GM23338 (cell line): Measurements from ENCODE around the gene FAF2. TPM values are rescaled to one million over a fixed set of nuclear protein-coding genes. Genes with fewer than 3 reads are reported as not detected.

ENCODE experiments used
- ATAC-seq: fragments of 200-7000 bp; cut with Tn5 transposase; 3 replicates; pipeline ENCODE4 v1.9.1; 2020
- DNase-seq: peaks from one replicate; pipeline ENCODE4 v3.0.0-alpha.2; 2015; ENCODE audit warnings: low spot score
- H2AFZ ChIP-seq: fragments of 200-600 bp; sonication (generic); 2 replicates; pipeline ENCODE4 v1.8.0; 2016; ENCODE audit warnings: antibody characterized with exemption, mild to moderate bottlenecking, moderate library complexity
- H3F3A ChIP-seq: fragments of 200-600 bp; sonication (generic); replicated peaks from 2 replicates; pipeline ENCODE4 v1.8.0; 2017; ENCODE audit warnings: antibody characterized with exemption, mixed run types, low read depth
- H3K27ac ChIP-seq: fragments of 200-600 bp; sonication (generic); 2 replicates; pipeline ENCODE4 v1.6.1; 2016; ENCODE audit warnings: low read depth
- H3K27me3 ChIP-seq: fragments of 200-600 bp; sonication (generic); 2 replicates; pipeline ENCODE4 v1.8.0; 2016; ENCODE audit warnings: mild to moderate bottlenecking, mixed run types, moderate library complexity; ENCODE audit not compliant: insufficient read depth
- H3K36me3 ChIP-seq: fragments of 200-600 bp; sonication (generic); 2 replicates; pipeline ENCODE4 v1.8.0; 2016; ENCODE audit warnings: mild to moderate bottlenecking; ENCODE audit not compliant: insufficient read depth
- H3K4me1 ChIP-seq: fragments of 200-600 bp; sonication (generic); 2 replicates; pipeline ENCODE4 v1.8.0; 2016; ENCODE audit warnings: mild to moderate bottlenecking, moderate library complexity; ENCODE audit not compliant: insufficient read depth
- H3K4me2 ChIP-seq: fragments of 200-600 bp; sonication (generic); 2 replicates; pipeline ENCODE4 v1.7.1; 2017; ENCODE audit warnings: mixed run types
- H3K4me3 ChIP-seq: fragments of 200-600 bp; sonication (generic); 2 replicates; pipeline ENCODE4 v1.6.1; 2016; ENCODE audit warnings: mixed run types
- H3K79me2 ChIP-seq: fragments of 200-600 bp; sonication (generic); replicated peaks from 2 replicates; pipeline ENCODE4 v1.8.0; 2017; ENCODE audit warnings: mild to moderate bottlenecking; ENCODE audit not compliant: insufficient read depth
- H3K9me2 ChIP-seq: fragments of 200-600 bp; sonication (generic); 2 replicates; pipeline ENCODE4 v1.8.0; 2017; ENCODE audit not compliant: insufficient read depth
- H4K20me1 ChIP-seq: fragments of 200-600 bp; sonication (generic); replicated peaks from 2 replicates; pipeline ENCODE4 v1.8.0; 2017; ENCODE audit warnings: mild to moderate bottlenecking; ENCODE audit not compliant: insufficient read depth
- H3K27ac Mint-ChIP-seq: 2 replicates; pipeline ENCODE4 v1.8.0; 2020; ENCODE audit warnings: inconsistent platforms, mild to moderate bottlenecking, moderate library complexity, mixed read lengths
- H3K27me3 Mint-ChIP-seq: 3 replicates; pipeline ENCODE4 v1.8.0; 2022; ENCODE audit warnings: low read depth, mild to moderate bottlenecking, moderate library complexity, mixed read lengths, inconsistent platforms; ENCODE audit not compliant: insufficient read depth, poor library complexity
- H3K36me3 Mint-ChIP-seq: 3 replicates; pipeline ENCODE4 v1.8.0; 2021; ENCODE audit warnings: low read depth, mild to moderate bottlenecking, inconsistent platforms, moderate library complexity, mixed read lengths
- H3K4me1 Mint-ChIP-seq: 3 replicates; pipeline ENCODE4 v1.8.0; 2020; ENCODE audit warnings: mild to moderate bottlenecking, inconsistent platforms, mixed read lengths
- H3K4me3 Mint-ChIP-seq: 3 replicates; pipeline ENCODE4 v1.8.0; 2021; ENCODE audit warnings: moderate library complexity, mild to moderate bottlenecking, inconsistent platforms, mixed read lengths
- H3K9me3 Mint-ChIP-seq: 3 replicates; pipeline ENCODE4 v1.8.0; 2020; ENCODE audit warnings: moderate library complexity, mild to moderate bottlenecking, inconsistent platforms, mixed read lengths
- NANOG ChIP-seq: IDR thresholded peaks from 2 replicates; pipeline ENCODE4 v1.6.1; 2016; ENCODE audit warnings: antibody characterized with exemption, borderline replicate concordance
- POLR2AphosphoS5 ChIP-seq: IDR thresholded peaks from 2 replicates; pipeline ENCODE4 v1.6.1; 2016; ENCODE audit warnings: antibody characterized with exemption, low read depth
- ZNF331 ChIP-seq: fragments of 250-450 bp; sonication (Bioruptor Pico); IDR thresholded peaks from 2 replicates; pipeline ENCODE4 v1.5.0; 2020; ENCODE audit warnings: low read depth, mild to moderate bottlenecking, moderate library complexity
- polyA plus RNA-seq: library from polyadenylated mRNA; unstranded; fragments of >200 nt; fragmentation: Nextera tagmentation; extraction: Ambion mirVana; gene quantifications from 2 replicates; pipeline ENCODE4 v1.2.1, GENCODE V29; 2016
- total RNA-seq: library from RNA; depleted of rRNA; stranded (reverse); fragments of >200 nt; shearing (Covaris generic); gene quantifications from 2 replicates; pipeline ENCODE4 v1.2.3, GENCODE V29; 2014
- TF ChIP-seq, protein P1 (sequence below): IDR thresholded peaks from 2 replicates; pipeline ENCODE4 v1.6.1; 2016; ENCODE audit warnings: antibody characterized with exemption
- TF ChIP-seq, protein P2 (sequence below), 2 experiments: fragments of 200-600 bp in 1 of 2; sonication (generic) in 1 of 2; conservative IDR thresholded peaks; 2 replicates each; pipeline versions ENCODE4 v1.5.1 to v1.6.1; 2016 to 2017; ENCODE audit warnings: antibody characterized with exemption in 2 of 2, low read depth in 2 of 2, mild to moderate bottlenecking in 2 of 2, moderate library complexity in 1 of 2

FAF2 gene
- total and polyA plus RNA-seq, 2 experiments from 2014 or later, result 32.8 to 37.6 TPM

DNA sequence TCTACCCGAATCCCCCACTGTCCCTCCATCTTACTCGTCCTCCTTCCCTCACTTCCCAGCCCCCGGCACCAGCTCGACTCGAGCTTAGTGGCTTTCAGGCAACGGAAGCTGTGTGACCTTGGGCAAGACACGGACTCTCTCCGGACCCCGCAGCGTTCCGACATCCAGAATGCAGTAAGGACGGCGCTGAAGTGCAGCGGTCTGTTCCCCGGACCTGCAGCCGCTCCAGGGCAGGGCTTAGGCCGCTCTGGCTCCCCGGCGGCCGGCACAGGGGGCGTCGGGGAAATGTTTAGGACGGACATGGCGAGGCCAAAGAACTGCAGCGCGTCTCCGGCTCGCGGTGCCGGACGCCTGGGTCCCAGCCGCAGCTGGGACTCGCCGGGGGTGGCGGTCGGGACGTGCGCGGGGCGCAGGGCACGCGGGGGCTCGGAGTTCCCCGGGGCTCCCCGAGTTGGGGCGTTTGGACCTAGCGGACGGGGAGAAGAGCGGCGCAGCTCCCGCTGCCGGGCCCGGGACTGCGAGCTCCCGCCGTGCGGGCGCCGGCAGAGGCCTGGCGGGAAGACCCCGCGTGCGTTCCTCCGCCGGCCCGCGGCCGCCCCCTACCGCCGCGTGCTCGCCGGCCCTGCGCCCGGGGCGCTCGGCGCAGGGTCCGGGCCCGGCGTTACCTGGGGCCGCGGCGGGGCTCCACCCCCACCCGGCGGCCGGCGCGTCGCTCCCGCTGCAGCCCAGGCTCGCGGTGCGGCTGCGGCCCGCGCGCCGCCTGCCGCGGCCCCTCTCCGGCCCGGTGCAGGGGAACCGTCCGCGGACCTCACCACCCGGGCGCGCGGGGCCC is 94.6 kb downstream of the FAF2 start:
- Histone ChIP-seq H3K4me2 (peak overlapping the region; percentile 96), H3F3A (peaks cover 17% of the 10 kb centered on the region), H4K20me1 (no peaks in the 10 kb centered on the region), H3K79me2 (peaks cover 5% of the 10 kb centered on the region; the same call in 1 of the 2 replicates), H3K27me3 (no peaks in the 10 kb centered on the region), H3K4me1 (peaks cover 28% of the 10 kb centered on the region), H3K9me2 (no peaks in the 10 kb centered on the region), H3K36me3 (no peaks in the 10 kb centered on the region), H3K4me3 (peak overlapping the region; percentile 94), H2AFZ (peak overlapping the region; percentile 84; the same call in 1 of the 2 replicates), H3K27ac (peak overlapping the region; percentile 79; the same call in 1 of the 2 replicates)
- Mint-ChIP-seq H3K27ac (peak overlapping the region; percentile 89), H3K27me3 (peaks cover 21% of the 10 kb centered on the region), H3K4me1 (peaks cover 49% of the 10 kb centered on the region), H3K9me3 (no peaks in the 10 kb centered on the region), H3K36me3 (no peaks in the 10 kb centered on the region), H3K4me3 (peak overlapping the region; percentile 88)
- peak; percentile 20 for ATAC-seq
- peak; percentile 75 for DNase-seq
- TF ChIP-seq, protein P1, sequence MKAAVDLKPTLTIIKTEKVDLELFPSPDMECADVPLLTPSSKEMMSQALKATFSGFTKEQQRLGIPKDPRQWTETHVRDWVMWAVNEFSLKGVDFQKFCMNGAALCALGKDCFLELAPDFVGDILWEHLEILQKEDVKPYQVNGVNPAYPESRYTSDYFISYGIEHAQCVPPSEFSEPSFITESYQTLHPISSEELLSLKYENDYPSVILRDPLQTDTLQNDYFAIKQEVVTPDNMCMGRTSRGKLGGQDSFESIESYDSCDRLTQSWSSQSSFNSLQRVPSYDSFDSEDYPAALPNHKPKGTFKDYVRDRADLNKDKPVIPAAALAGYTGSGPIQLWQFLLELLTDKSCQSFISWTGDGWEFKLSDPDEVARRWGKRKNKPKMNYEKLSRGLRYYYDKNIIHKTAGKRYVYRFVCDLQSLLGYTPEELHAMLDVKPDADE, result no peak
- TF ChIP-seq, protein P2, sequence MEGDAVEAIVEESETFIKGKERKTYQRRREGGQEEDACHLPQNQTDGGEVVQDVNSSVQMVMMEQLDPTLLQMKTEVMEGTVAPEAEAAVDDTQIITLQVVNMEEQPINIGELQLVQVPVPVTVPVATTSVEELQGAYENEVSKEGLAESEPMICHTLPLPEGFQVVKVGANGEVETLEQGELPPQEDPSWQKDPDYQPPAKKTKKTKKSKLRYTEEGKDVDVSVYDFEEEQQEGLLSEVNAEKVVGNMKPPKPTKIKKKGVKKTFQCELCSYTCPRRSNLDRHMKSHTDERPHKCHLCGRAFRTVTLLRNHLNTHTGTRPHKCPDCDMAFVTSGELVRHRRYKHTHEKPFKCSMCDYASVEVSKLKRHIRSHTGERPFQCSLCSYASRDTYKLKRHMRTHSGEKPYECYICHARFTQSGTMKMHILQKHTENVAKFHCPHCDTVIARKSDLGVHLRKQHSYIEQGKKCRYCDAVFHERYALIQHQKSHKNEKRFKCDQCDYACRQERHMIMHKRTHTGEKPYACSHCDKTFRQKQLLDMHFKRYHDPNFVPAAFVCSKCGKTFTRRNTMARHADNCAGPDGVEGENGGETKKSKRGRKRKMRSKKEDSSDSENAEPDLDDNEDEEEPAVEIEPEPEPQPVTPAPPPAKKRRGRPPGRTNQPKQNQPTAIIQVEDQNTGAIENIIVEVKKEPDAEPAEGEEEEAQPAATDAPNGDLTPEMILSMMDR (conservative IDR thresholded peaks at IDR 0.05; ENCODE audit: low read depth in 2 of 2), result peak in 1 of 2 experiments; percentile 44; a peak in 2 of 4 replicates
- TF ChIP-seq ZNF331 (CRISPR knock-in tag), result no peak
- 0 out of 2 replicates have a peak, but pooled peaks have one; percentile 7 for TF ChIP-seq POLR2AphosphoS5

DNA sequence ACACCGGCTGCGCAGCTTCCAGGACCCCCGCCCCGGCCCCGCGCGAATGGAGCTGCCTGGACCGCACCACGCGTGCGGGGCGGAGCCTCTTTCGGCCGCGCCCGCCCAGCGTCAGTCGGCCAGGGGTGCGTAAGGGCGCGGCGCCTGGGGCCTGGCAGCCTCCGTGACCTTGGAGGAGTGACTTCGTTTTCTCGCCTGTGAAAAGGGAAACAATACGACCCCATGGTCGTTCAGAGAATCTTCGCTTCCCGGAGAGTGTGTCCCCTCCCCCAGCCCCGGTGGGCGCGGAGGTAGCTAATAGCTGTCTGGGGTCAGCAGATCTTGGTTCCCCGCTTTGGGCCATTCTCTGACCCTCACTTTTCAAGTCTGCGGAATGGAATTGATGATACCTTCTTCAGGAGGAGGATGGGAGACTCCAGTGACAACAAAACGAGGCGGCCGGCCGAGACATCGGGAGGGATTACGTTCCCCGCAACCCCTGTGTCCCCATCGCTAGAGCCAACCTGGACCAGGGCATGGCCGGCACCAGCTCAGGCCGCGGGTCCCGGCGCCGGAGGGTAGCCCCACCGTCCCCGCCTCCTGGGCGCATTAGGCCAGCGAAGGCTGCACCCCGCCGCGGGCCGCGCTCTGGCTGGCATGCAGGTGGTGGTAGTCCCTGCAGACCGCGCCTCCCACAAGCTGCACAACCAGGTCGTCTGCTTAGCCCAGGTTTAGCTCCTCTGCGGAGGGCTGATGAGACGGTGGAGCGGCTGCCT is 95.4 kb downstream of the FAF2 start:
- Mint-ChIP-seq H3K4me3 (peak overlapping the region; percentile 90), H3K27me3 (peaks cover 18% of the 10 kb centered on the region), H3K9me3 (no peaks in the 10 kb centered on the region), H3K4me1 (peaks cover 46% of the 10 kb centered on the region), H3K36me3 (no peaks in the 10 kb centered on the region), H3K27ac (peak overlapping the region; percentile 91)
- Histone ChIP-seq H3K4me1 (peaks cover 28% of the 10 kb centered on the region), H3K79me2 (peaks cover 5% of the 10 kb centered on the region; the same call in 1 of the 2 replicates), H3K27ac (peak overlapping the region; percentile 66; the same call in 1 of the 2 replicates), H3K36me3 (no peaks in the 10 kb centered on the region), H3K27me3 (no peaks in the 10 kb centered on the region), H2AFZ (peak overlapping the region; percentile 92), H3K4me2 (peak overlapping the region; percentile 96), H3K9me2 (no peaks in the 10 kb centered on the region), H3K4me3 (peak overlapping the region; percentile 94), H3F3A (peaks cover 17% of the 10 kb centered on the region), H4K20me1 (no peaks in the 10 kb centered on the region)
- ATAC-seq (peak; percentile 61), DNase-seq (peak; percentile 80)
- TF ChIP-seq, protein P1, result no peak
- TF ChIP-seq NANOG (no peak), POLR2AphosphoS5 (peak; percentile 74)
- TF ChIP-seq, protein P2 (conservative IDR thresholded peaks at IDR 0.05; ENCODE audit: low read depth in 2 of 2), result no peak
